Measurements from ENCODE around the gene HIRA.

HIRA gene

GRCh38 chr22:19431649-19432132 is at the start of gene HIRA:
Gene HIRA, minus strand, starts transcription at chr22:19431733. Its CDS starts 257 bp downstream, at chr22:19431476.
- DNase-seq: peak; percentile 84

DNA sequence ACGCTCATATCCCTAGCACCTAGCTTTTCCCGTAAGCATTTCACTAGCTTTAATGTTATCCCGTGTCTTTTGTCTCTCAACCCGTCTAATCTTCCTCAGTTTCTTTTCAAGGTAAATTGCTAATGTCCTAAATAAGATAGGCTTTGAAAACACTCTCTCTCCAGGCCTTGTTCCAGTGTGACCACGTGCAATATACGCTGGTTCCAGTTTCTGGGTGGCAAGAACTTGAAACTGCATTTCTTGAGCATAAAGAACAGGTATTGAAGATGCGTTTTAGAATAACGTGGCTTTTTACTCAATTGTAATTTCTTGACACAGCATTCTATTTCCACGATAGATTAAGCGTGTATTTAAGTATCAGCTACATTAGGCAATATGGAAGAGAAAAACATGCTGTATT is 49.3 kb upstream of the HIRA start:
- DNase-seq: no peak

- DNase-seq: no peak
Observed at GRCh38 chr22:19480173-19480568, 48.6 kb upstream of the HIRA start.

DNA sequence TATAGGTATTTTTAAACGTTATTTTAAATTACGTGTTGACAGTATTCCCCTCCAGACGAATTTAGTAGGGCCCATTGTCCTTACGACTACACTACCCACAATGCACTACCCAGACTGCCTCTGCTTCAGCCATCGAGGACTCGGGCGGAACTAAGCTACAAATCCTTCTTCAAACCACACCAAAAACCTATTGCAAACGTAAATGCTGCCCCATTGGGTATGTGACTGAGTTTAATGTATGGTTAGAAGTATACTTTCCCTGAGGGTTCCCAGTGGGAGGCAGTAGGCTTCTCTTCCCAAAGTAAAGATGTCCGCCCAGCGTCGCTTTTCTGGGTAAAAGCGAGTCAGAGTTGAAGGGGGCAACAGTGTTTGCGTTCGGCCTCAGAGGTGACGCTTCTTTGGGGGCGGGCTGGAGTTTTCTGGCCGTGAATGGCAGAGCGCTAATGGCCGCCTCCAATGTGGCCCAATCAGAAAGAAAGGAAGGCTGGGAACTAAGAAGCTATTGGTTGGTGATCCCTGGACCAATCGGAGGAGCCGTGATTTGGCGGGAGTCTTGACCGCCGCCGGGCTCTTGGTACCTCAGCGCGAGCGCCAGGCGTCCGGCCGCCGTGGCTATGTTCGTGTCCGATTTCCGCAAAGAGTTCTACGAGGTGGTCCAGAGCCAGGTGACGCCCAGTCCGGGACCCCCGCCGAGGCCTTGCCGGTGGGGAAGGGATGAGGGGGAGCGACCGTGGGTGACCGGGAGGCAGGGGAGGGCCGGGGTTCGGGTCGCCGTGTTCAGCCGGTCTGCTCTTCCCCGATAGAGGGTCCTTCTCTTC is 48.0 kb upstream of the HIRA start, which contains the start of gene CDC45:
TSS of gene CDC45 (plus strand) at position 566 of the 818 bp plus-strand sequence. CDS start at position 615, 49 bp downstream.
- peak; percentile 86 for DNase-seq

DNA sequence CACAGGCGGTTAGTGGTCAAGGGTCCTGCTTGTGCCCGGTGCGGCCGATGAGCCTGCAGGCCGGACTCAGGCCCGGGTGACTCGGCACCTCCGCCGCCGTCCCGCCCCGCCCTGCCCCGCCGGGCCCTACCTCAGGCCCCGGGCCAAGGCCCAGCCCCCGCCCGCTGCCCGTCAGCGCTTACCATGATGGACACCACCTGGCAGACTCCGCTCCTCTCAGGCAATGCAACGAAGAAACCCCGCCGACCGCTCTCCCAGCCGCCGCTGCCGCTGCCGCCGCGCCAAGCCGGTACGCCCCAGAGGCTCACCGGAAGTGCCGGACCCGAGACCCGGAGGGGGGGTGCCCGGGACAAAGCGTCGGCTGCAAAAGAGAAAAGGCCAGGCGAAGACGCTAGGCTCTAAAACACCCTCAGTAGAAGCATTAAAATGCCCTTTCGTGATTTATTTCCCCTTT is 47.4 kb upstream of the HIRA start, which contains the start of gene UFD1:
TSS of gene UFD1 (minus strand) at position 293 of the 454 bp plus-strand sequence. CDS start at position 185, 108 bp downstream.
- peak; percentile 73 for DNase-seq

- DNase-seq: no peak
Observed at GRCh38 chr22:19478045-19478900, 46.7 kb upstream of the HIRA start.

GRCh38 chr22:19477321-19478044 is 46.0 kb upstream of the HIRA start:
- DNase-seq: no peak

- DNase-seq: no peak
Observed at GRCh38 chr22:19476023-19476422, 44.5 kb upstream of the HIRA start.

GRCh38 chr22:19473578-19473977 is 42.0 kb upstream of the HIRA start:
- DNase-seq: no peak

DNA sequence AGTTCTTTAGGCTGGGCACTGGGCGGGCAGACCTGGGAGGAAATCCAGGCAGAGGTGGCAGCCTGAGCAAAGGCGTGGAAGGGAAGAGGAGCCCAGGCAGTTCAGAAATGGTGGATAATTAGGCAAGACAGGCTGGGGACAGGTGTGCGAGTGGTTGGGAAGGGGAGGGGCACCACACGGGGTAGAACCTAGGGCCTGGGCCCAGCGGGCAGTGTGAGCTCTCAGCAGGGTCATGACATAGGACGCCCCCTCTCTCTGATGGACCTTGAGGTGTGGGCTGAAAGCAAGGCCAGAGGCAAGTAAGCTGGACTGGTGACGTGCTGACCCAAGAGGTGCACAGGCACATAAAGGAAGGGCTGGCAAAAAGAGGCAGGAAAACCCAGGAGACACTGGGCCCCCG is 40.7 kb upstream of the HIRA start:
- no peak for DNase-seq

DNA sequence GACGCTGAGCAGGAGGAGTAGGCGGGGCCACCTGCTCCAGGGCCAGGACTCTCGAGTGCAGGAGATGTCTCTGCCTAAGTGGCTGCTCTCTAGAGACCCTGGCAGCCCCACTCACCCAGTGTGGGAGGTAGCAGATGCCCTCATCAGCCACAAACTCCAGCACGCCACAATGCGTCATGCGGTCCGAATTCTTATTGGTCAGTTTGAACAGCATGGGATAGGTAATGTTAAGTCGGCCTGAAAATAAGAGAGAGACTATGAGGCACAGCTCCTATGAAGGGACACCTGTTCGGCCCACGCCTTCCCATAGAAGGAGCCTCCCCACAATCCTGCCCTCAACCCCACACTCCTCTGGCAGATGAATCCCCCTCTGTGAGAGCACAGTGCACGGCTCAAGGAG is 40.0 kb upstream of the HIRA start:
- no peak for DNase-seq

DNA sequence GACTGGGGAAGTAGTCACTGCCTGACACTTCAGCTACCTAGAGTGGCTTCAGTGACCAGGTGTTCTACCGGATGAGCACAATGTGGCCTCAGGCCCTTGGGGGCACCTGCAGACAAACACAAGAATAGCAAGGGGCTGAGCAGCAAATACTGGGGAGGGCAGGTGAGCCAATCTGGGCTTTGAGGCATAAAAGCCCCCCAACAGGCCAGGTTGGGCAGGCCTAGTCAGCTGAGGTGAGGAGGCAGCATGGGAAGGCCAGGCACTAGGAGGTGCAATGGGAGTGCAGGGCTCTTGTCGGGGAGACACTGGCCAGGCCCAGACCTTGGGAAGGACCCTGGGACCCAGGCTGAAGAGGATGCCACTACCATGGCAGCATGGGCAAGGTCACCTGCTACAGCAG is 38.5 kb upstream of the HIRA start:
- no peak for DNase-seq

DNA sequence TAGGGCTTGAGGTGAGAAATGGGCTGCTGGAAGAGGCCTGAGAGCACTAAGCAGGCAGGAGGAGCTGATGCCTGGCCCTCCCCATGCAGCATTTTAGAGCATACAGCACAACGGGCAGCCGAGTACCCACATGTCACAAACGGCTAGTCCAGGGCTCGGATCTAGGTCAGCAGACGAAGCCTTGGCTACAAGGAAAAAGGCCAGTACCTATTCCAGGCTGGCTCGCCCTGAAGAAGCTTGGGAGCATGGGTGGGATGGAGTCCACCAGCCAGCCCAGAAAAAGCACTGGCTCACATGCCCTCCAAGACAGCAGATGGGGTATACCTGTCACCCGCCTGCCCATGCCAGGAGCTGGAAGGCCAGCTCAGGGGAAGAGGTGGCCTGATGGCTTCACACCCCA is 37.9 kb upstream of the HIRA start:
- DNase-seq: no peak

GRCh38 chr22:19467912-19468311 is 36.4 kb upstream of the HIRA start:
- DNase-seq: no peak

DNA sequence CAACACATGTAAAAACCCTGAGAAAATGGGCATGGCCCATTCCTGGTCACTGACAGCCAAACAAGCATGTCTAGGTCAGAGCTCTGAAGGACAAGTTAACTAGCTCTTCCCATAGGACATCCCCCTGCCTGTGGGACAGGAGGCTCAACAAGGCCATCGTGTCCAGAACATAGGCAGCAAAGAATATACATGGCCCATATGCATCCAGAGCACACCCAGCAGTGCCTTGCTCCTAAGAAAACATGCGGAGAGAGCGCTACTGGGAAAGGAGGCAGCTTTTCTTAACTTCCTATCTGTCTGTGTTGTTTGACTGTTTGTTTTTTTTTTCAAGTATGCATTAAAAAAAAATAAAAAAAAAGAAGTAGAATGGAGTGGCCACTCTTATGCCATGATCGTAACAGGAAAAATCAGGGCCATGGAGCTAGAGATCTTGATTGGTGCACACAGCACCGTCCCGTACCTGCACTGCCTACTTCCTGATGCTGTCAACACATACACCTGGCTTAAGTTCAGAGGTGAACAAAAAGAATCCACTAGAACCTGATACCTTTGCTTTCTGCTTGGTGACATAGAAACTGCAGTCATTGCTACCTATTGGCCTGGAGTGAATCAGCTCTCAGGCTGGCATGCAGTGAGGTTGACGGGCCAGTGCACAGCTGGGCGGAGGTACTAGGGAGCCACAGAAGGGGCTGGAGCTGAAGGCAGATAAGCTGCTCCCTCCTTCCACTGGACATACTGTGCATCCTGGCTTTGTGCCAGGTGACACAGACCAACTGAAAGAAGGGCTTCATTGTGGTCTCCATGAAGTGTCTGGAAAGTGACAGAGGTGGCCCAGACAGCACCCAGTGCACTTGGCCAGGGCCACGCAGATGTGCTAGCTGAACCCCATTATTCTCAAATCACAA is 35.6 kb upstream of the HIRA start:
- DNase-seq: no peak

DNA sequence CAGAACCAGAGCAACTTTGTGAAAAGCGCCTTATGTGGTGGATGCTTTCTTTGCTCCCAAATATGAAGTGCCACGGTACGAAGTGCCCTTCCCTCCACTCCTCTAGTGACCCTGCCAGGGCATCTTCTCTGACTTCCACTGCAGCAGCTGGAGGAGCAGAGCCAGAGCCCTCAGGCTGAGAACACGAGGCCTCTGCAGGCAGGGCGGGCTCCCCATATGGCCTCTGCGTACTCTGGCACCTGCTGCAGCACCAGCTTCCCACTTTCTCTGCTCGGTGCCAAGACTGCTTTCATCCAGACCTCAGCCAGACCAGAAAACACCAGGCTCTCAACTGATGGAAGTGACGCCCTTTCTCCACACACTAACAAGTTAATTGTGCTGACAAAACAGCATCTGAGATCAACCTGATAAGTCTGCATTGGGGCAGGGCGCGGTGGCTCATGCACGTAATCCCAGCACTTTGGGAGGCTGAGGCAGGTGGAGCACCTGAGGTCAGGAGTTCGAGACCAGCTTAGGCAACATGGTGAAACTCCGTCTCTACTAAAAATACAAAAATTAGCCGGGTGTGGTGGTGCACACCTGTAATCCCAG is 34.7 kb upstream of the HIRA start:
- DNase-seq: no peak

- DNase-seq: no peak
Observed at GRCh38 chr22:19464975-19465374, 33.4 kb upstream of the HIRA start.

GRCh38 chr22:19464546-19464945 is 33.0 kb upstream of the HIRA start:
- no peak for DNase-seq

- DNase-seq: no peak
Observed at GRCh38 chr22:19463491-19464469, 32.2 kb upstream of the HIRA start.

DNA sequence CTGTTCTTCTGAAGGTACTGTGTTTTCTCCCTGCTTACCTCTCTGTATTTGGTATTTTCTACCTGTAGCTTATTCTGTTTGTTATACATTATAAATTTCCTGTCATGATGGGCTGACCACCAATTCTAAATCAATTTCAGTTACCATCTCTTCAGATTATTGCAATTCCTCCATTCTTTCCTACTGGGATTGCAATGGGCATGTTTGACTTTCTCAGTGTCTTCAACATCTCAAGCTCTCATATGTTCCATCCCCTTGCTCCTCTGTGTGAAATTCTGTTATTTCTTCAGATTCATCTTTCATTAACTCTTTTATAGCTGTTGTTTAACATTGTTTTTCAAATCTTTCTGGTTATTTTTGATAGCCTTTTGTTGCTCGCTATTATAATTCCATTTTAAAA is 31.5 kb upstream of the HIRA start:
- DNase-seq: no peak
